B cell (primary cell): ENCODE measurements around the gene NDUFAF5. TPM values are rescaled to one million over a fixed set of nuclear protein-coding genes. Genes with fewer than 3 reads are reported as not detected.
"Not testable (repeated sequence)": the region's sequence is repeated elsewhere in the genome, so short reads cannot be mapped to it uniquely, and the experiment has no call there.

Source experiments
- ATAC-seq: fragments of 200-7000 bp; cut with Tn5 transposase; one replicate; pipeline ENCODE4 v1.10.0; 2021; ENCODE audit warnings: low read depth, mild to moderate bottlenecking, moderate number of reproducible peaks, moderate library complexity
- CTCF ChIA-PET: fragments of 350-600 bp; sonication (Branson Sonifier 250); formaldehyde crosslinking; loops from one replicate; lab custom pipeline; 2021; ENCODE audit warnings: antibody characterized with exemption, inconsistent platforms; lab: Charles Lee
- POLR2A ChIA-PET: fragments of 350-600 bp; sonication (Branson Sonifier 250); formaldehyde crosslinking; loops from one replicate; lab custom pipeline; 2021; ENCODE audit warnings: antibody characterized with exemption; lab: Charles Lee
- DNase-seq: peaks from one replicate; pipeline ENCODE4 v3.0.0; 2013
- H2AFZ ChIP-seq: 2 replicates; pipeline ENCODE4 v1.6.1; 2012; ENCODE audit warnings: mild to moderate bottlenecking, low read depth, low read length; ENCODE audit not compliant: insufficient read depth, poor library complexity, severe bottlenecking
- H3K27ac ChIP-seq, 2 donors: 1 replicate in 1 of 2; 2 replicates in 1 of 2; pipeline ENCODE4 v1.5.1; 2012 to 2013; ENCODE audit warnings: low read length in 2 of 2, mild to moderate bottlenecking in 2 of 2, moderate library complexity in 1 of 2
- H3K27me3 ChIP-seq, 4 experiments: fragments of 200-600 bp in 1 of 4; sonication (generic) in 1 of 4; replicated peaks in 1 of 4; 1 replicate in 2 of 4; 2 replicates in 2 of 4; pipeline versions ENCODE4 v1.6.1 to v1.7.0; 2013 to 2016; ENCODE audit warnings: low read length in 3 of 4, mild to moderate bottlenecking in 2 of 4, mixed read lengths in 1 of 4, moderate library complexity in 1 of 4; ENCODE audit not compliant: insufficient read depth in 4 of 4, control insufficient read depth in 3 of 4; ENCODE audit errors: control extremely low read depth in 1 of 4
- H3K36me3 ChIP-seq, 2 experiments: replicated peaks in 1 of 2; 1 replicate in 1 of 2; 2 replicates in 1 of 2; pipeline versions ENCODE4 v1.6.1 to v1.7.1; 2013; ENCODE audit warnings: low read length in 1 of 2; ENCODE audit not compliant: insufficient read depth in 2 of 2, control insufficient read depth in 1 of 2; ENCODE audit errors: control extremely low read depth in 1 of 2, extremely low read depth in 1 of 2
- H3K4me1 ChIP-seq, 2 donors: fragments of 200-600 bp in 1 of 2; sonication (generic) in 1 of 2; 1 replicate in 1 of 2; 2 replicates in 1 of 2; pipeline versions ENCODE4 v1.5.1 to v1.6.1; 2013 to 2017; ENCODE audit warnings: low read length in 2 of 2; ENCODE audit not compliant: control insufficient read depth in 2 of 2, insufficient read depth in 2 of 2
- H3K4me2 ChIP-seq: replicated peaks from 2 replicates; pipeline ENCODE3; 2012; ENCODE audit warnings: mild to moderate bottlenecking, low read depth, low read length; ENCODE audit not compliant: poor library complexity, severe bottlenecking
- H3K4me3 ChIP-seq, 5 experiments: fragments of 200-600 bp in 1 of 5; sonication (generic) in 1 of 5; 1 replicate in 3 of 5; 2 replicates in 2 of 5; pipeline versions ENCODE4 v1.5.1 to v1.7.0; 2011 to 2016; ENCODE audit warnings: low read length in 4 of 5, mild to moderate bottlenecking in 4 of 5, low read depth in 2 of 5, control low read depth in 1 of 5, moderate library complexity in 1 of 5; ENCODE audit not compliant: insufficient read depth in 1 of 5; ENCODE audit errors: control extremely low read depth in 1 of 5, extremely low read depth in 1 of 5
- H3K79me2 ChIP-seq: fragments of 200-600 bp; sonication (generic); one replicate; pipeline ENCODE4 v1.6.0; 2016; ENCODE audit warnings: low read length; ENCODE audit not compliant: control insufficient read depth, insufficient read depth
- H3K9ac ChIP-seq: fragments of 200-600 bp; sonication (generic); 2 replicates; pipeline ENCODE4 v1.6.1; 2017; ENCODE audit warnings: mild to moderate bottlenecking, low read length, moderate library complexity
- H3K9me3 ChIP-seq, 3 donors: one replicate each; pipeline versions ENCODE4 v1.6.1 to v1.7.1; 2013; ENCODE audit warnings: low read length in 2 of 3; ENCODE audit not compliant: control insufficient read depth in 2 of 3, insufficient read depth in 1 of 3; ENCODE audit errors: control extremely low read depth in 1 of 3
- H4K20me1 ChIP-seq: 2 replicates; pipeline ENCODE4 v1.6.0; 2012; ENCODE audit warnings: mild to moderate bottlenecking, low read length; ENCODE audit not compliant: insufficient read depth, control insufficient read depth, poor library complexity, severe bottlenecking
- H3K27ac Mint-ChIP-seq: one replicate; pipeline ENCODE4 v1.8.0; 2021; ENCODE audit warnings: mixed read lengths
- H3K27me3 Mint-ChIP-seq: one replicate; pipeline ENCODE4 v1.8.0; 2021; ENCODE audit warnings: mixed read lengths
- H3K4me1 Mint-ChIP-seq: one replicate; pipeline ENCODE4 v1.8.0; 2021; ENCODE audit warnings: mixed read lengths
- H3K4me3 Mint-ChIP-seq: one replicate; pipeline ENCODE4 v1.8.0; 2021; ENCODE audit warnings: mixed read lengths
- H3K9me3 Mint-ChIP-seq: one replicate; pipeline ENCODE4 v1.8.0; 2022; ENCODE audit warnings: mixed read lengths; ENCODE audit not compliant: insufficient read depth
- CTCF ChIP-seq: fragments of 200-600 bp; IDR thresholded peaks from one replicate; pipeline ENCODE4 v1.8.0; 2022; ENCODE audit warnings: antibody characterized with exemption, mild to moderate bottlenecking
- EZH2 ChIP-seq: IDR thresholded peaks from 2 replicates; pipeline ENCODE4 v1.6.1; 2012; ENCODE audit warnings: borderline replicate concordance, low read depth, mild to moderate bottlenecking, moderate library complexity, low read length; ENCODE audit not compliant: insufficient read depth, poor library complexity, severe bottlenecking
- WGBS: methylation state at CpG from one replicate; pipeline ENCODE4 v1.1.5; 2013; ENCODE audit warnings: missing lambda C conversion rate; ENCODE audit not compliant: insufficient coverage; 5-methylcytosine and 5-hydroxymethylcytosine counted together
- intact Hi-C: fragments of 100-400 bp; cut with micrococcal nuclease; formaldehyde crosslinking; loops from one replicate; pipeline ENCODE4 v1.10.0; 2022
- polyA plus RNA-seq: library from polyadenylated mRNA; depleted of rRNA; stranded (reverse); fragments of >200 nt; gene quantifications from 2 replicates; pipeline ENCODE4 v1.2.3, GENCODE V29; 2012
- total RNA-seq, 2 donors: library from RNA; stranded (reverse); fragments of 120-200 nt in 1 of 2; gene quantifications; 1 replicate in 1 of 2; 2 replicates in 1 of 2; pipeline versions ENCODE4 v1.2.3 to v1.2.4, GENCODE V29; 2013 to 2022

Gene NDUFAF5
- total and polyA plus RNA-seq, 2 donors (not counting 1 experiment from before 2014, with no cell fraction given), result 6.5 to 28.8 TPM

- Mint-ChIP-seq H3K9me3 (peaks cover 5% of the 10 kb centered on the region), H3K4me3 (no peak overlapping the region), H3K4me1 (no peaks in the 10 kb centered on the region), H3K27me3 (no peaks in the 10 kb centered on the region), H3K27ac (no peak overlapping the region)
- Histone ChIP-seq H3K27ac (no peak overlapping the region), H3K79me2 (no peaks in the 10 kb centered on the region), H3K9me3 (peaks cover 0 to 5% (median 0%) of the 10 kb centered on the region in 3 donors), H3K4me1 (no peaks in the 10 kb centered on the region), H3K27me3 (no peaks in the 10 kb centered on the region), H3K9ac (no peak overlapping the region), H4K20me1 (no peaks in the 10 kb centered on the region), H2AFZ (no peak overlapping the region), H3K36me3 (peaks cover 0 to 21% of the 10 kb centered on the region in 2 experiments), H3K4me3 (no peak overlapping the region), H3K4me2 (no peak overlapping the region)
- no peak for ATAC-seq
- intact Hi-C loops, result no loop called here
- TF ChIP-seq CTCF (no peak), EZH2 (no peak)
- DNase-seq, result no peak
- ChIA-PET CTCF (no interaction called here), POLR2A (no interaction called here)
- no CpG with 5 or more reads among the region's 1 CpG for WGBS
Measured at GRCh38 chr20:13735826-13736225, 49.0 kb upstream of the NDUFAF5 start.

GRCh38 chr20:13736436-13737191 is 48.2 kb upstream of the NDUFAF5 start:
- H3K4me2 ChIP-seq, result no peak overlapping the region
- Mint-ChIP-seq H3K27ac (no peak overlapping the region), H3K27me3 (no peaks in the 10 kb centered on the region), H3K9me3 (peaks cover 7% of the 10 kb centered on the region), H3K4me1 (no peaks in the 10 kb centered on the region), H3K4me3 (no peak overlapping the region)
- CTCF ChIA-PET, result no interaction called here
- no peak overlapping the region for H2AFZ ChIP-seq
- no peak for DNase-seq
- intact Hi-C loops, result no loop called here
- H4K20me1 ChIP-seq, result no peaks in the 10 kb centered on the region
- no peaks in the 10 kb centered on the region for H3K27me3 ChIP-seq
- peaks cover 0 to 8% (median 0%) of the 10 kb centered on the region in 3 donors for H3K9me3 ChIP-seq
- TF ChIP-seq EZH2 (no peak), CTCF (no peak)
- no peak overlapping the region for H3K9ac ChIP-seq
- no CpG with 5 or more reads among the region's 3 CpGs for WGBS
- H3K4me1 ChIP-seq, result no peaks in the 10 kb centered on the region
- no peak overlapping the region for H3K27ac ChIP-seq
- POLR2A ChIA-PET, result no interaction called here
- H3K79me2 ChIP-seq, result no peaks in the 10 kb centered on the region
- ATAC-seq, result no peak
- peaks cover 0 to 25% of the 10 kb centered on the region in 2 experiments for H3K36me3 ChIP-seq
- no peak overlapping the region for H3K4me3 ChIP-seq

- H3K4me1 ChIP-seq, H2AFZ ChIP-seq, ATAC-seq, H3K27me3 Mint-ChIP-seq, H4K20me1 ChIP-seq, H3K4me1 Mint-ChIP-seq, H3K9ac ChIP-seq, H3K27ac ChIP-seq, H3K4me2 ChIP-seq, DNase-seq, H3K27me3 ChIP-seq, POLR2A ChIA-PET, intact Hi-C loops, H3K27ac Mint-ChIP-seq, H3K9me3 Mint-ChIP-seq, H3K9me3 ChIP-seq, H3K4me3 Mint-ChIP-seq, H3K4me3 ChIP-seq, H3K79me2 ChIP-seq: not testable (repeated sequence)
- WGBS, result 100% methylated on average over 1 of the region's 1 CpG
- peaks cover 0 to 17% of the 10 kb centered on the region in 2 experiments for H3K36me3 ChIP-seq
- CTCF ChIA-PET, result interaction anchor here (2.0 kb wide), 1 partner anchor 34 kb away, joined by 7 read pairs; no protein-coding TSS in a partner anchor
Measured at GRCh38 chr20:13738187-13738586, 46.6 kb upstream of the NDUFAF5 start.
